GM18519 (cell line): ENCODE results near the gene NRBF2.
A peak's percentile ranks its signal among the peaks of the same experiment; 100 is the strongest.
"Not testable (repeated sequence)": the region's sequence is repeated elsewhere in the genome, so short reads cannot be mapped to it uniquely, and the experiment has no call there.

Experiments used
- ATAC-seq: cut with Tn5 transposase; IDR thresholded peaks from one replicate; pipeline ENCODE4 v1.9.1; 2021; ENCODE audit warnings: mild to moderate bottlenecking, moderate library complexity; ENCODE audit not compliant: unreplicated experiment, low FRiP score

NRBF2 gene

DNA sequence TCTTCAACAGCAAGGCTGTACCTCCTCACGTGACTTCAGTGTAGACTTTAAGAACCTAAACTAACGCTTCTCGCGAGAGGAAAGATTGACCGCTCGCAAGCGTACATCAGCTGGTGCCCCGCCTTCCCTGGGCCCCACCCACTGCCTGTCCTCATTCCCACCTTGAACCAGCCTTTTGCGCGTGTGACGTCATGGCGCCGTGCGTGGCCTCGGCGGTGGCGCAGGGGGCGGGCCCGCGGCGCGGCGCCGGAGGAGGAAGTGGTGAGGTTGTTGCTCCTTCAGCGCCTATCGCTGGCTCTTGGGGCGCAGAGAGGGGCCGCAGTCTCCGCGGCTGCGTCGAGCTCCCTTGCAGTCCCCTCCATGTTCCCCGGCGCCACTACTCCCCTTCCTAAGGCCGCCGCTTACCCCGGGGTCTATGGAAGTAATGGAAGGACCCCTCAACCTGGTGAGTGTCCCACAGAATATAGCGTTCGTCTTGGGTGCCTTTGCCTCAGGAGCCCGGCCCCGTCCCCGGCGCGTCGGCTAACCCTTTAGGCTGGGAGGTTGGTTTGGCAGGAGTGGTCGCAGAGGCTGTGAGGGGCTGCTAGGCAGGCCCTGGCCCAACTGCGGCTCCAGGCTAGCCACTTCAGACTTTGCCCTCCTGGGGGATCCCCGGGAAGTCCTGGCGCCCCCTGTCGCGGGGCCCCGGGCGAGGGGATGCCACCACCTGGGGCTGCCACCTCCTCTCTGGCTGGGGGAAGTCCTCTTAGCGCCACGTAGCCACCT, at the start of gene NRBF2:
NRBF2 (plus strand) TSS at position 273 of the 765 bp plus-strand sequence; CDS start at position 416, 143 bp downstream.
- peak; percentile 93 for ATAC-seq

DNA sequence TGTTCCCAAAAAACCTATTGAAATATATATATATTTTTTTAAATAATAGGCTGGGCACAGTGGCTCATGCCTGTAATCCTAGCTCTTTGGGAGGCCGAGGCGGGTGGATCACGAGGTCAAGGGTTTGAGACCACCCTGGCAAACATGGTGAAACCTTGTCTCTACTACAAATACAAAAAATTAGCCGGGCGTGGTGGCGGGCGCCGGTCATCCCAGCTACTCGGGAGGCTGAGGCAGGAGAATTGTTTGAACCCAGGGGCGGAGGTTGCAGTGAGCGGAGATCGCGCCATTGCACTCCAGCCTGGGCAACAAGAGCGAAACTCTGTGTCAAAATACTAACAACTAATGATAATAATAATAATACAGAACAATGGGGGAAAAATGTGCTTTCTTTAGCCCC, 49.7 kb upstream of the NRBF2 start:
- not testable (repeated sequence) for ATAC-seq

DNA sequence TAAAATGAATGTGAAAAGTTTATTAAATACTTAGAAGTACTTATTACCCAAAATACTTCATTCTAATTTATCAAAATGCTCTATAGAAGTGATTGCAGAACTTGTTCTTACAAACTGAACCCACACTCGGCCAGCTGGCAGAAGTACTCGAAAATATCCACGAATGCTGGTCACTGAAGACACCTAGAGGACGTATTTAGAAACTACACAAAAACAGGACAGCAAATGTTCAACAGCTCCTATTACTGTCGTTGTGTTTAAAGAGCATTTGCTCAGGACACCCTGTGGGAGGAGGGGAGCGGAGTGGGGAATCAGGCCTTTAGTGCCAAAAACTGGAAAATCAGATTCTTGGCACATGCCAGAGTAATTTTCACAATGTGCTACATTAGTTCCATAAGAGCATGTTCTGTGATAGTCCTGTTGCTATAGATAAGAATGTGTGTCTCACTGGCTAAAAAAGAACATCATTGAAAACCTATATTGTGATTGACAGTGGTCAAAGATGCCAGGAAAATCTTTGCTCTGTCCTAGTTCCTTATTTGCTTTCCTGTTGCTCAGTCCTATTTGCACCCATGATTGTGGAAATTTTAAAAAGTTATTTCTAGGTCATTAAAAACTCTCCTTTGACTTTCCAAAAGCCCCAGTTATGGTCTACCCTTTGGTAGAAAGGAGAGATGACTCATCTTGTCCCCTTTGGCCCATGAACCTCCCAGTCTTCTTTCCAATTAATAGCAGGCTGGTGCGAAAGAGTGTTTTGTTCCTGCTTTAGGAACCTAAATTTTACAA, 49.0 kb upstream of the NRBF2 start:
- peak; percentile 79 for ATAC-seq

DNA sequence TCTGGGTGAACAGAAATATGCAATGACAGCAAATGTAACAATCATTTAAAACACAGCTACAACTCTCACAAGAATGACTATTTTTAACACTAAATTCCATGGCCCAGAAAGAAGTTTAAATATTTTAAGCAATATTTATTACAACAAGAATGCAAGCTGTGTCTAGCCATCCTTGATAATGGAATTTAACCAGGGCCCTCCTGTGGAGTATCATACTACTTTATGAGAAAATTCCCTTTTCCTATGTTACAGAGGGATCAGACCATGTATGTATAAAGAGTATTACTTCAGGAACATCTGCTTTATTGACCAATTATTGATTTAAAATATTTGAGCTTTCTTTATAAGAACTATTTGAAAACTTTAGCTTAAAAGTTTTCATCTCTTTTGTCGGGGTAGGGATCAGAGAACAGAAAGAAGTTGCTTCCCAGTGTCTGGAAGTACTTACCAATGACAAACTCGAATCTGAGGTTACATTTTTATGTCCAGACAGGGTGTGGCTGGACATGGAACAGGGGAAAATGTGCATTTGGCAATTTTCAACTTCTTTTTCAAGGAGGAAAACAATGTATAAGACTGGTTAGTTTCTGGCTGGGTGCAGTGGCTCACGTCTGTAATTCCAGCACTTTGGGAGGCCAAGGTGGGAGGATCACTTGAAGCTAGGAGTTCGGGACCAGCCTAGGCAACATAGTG, 48.3 kb upstream of the NRBF2 start:
- ATAC-seq = no peak

DNA sequence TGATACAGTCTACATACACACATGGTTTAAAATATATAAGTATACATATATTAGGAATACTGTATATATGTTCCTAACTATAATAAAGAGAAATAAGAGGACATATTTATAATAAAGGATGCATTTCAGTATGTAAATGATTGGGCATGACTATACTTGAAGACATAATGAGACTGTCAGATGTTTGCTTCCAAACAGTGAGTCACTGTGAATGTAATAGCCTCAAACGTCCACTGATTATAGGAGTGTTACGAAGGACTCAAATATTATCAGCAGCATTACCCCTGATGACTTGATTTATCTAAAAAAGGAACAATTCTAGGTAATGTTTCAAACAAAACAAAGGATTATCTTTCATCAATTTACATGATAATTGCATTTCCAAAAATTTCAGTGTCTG, 39.9 kb upstream of the NRBF2 start:
- no peak for ATAC-seq

DNA sequence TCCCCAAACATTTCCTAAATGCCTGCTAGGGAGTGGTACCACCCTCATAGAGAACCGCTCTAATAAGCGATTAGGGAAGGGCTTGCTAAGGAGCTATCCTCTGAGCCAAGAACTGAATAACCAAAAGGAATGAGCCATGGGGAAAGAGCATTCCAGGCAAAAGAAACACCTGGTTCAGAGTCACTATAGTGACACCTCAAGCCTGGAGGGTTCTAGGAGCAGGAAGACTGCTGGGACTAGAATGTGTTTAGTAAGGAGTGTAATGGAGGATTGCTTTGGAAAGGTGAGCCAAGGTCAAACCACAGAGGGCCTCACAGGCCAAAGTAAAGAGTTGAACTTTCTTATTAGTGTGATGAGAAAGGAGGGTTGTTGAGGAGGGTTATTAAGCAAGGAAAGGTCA, 38.7 kb upstream of the NRBF2 start:
- ATAC-seq = no peak

DNA sequence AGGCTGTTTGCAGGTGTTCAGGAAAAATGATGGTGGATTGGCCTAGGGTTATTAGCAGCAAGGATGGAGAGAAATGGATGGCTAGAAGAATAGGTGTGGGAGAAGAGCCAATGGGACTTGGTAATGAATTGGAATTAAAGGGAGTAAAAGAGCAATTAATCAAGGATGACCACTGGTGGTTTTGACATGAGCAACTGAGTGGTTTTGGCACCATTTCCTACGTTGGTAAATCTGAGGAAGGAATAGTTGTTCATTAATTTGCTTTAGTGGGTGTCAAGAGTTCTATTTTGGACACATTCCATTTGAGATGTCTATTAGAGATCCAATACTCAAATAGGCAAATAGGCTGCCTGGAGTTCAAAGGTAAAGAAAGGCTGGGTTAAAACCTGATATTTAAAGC, 38.2 kb upstream of the NRBF2 start:
- ATAC-seq = no peak

DNA sequence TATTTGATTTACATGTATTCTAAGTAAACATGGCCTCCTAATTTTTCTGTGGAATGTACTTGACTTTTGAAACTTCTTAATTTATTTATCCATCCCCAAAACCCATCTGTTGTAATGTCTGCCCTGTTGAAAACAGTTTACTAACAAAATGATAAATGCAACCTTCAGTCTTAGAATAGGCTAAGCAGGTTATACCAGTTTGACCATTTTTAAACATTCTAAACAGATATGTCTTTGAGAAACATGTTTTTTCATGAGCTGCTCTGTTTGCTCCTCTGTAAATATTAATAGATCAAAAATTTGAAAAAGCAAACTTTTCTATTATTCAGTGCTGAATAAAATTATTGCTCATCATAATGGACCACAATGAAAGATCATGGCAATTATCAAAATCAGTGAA, 33.4 kb upstream of the NRBF2 start:
- ATAC-seq = no peak

DNA sequence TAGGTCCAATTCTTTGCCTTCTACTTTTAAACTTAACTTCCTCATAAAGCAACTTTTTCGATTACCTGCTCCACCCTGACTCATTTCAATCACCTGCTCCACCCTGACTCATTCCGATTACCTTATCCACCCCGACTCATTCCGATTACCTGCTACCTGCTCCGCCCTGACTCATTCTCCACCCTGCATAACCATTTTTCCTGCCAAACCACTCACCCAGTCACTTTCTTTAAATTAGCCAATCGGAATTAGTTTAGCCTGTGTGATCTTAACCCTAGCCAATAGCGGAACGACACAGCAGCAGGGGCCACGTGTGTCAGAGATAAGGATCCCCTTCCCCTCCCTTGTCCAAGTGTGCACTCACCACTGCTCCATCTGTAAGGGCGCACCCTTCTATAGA, 32.0 kb upstream of the NRBF2 start:
- ATAC-seq = not testable (repeated sequence)

DNA sequence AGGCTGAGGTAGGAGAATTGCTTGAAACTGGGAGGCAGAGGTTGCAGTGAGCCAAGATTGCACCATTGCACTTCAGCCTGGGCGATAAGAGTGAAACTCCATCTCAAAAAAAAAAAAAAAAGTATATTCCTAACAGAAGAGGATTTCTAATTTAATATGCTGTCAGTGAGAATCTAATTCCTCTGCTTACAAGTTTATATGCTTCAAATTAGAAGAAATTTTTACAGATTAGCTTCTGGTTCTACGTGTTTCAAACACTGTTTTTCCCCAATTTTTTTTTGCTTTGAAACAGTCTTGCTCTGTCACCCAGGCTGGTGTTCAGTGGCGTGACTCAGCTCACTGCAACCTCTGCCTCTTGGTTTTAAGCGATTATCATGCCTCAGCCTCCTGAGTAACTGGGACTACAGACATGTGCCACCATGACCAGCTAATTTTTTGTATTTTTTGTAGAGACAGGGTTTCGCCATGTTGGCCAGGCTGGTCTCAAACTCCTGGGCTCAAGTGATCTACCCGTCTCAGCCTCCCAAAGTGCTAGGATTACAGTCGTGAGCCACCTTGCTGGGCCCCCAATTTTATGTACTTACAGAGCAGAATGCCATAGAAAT, 30.7 kb upstream of the NRBF2 start:
- not testable (repeated sequence) for ATAC-seq

DNA sequence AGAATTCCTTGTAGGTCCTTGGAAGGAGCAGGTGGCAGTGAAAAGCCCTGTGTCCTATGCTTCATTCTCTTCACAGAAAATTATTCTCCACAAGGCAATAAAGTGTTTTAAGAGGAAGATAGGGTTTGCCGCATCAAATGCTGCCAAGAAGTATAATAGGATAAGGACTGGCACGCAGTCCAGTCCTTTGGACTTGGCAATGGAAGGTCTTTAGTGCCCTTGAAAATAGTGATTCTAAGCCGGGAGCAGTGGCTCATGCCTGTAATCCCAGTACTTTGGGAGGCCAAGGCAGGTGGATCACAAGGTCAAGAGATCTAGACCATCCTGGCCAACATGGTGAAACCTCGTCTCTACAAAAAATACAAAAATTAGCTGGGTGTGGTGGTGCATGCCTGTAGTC, 29.9 kb upstream of the NRBF2 start:
- ATAC-seq = not testable (repeated sequence)

DNA sequence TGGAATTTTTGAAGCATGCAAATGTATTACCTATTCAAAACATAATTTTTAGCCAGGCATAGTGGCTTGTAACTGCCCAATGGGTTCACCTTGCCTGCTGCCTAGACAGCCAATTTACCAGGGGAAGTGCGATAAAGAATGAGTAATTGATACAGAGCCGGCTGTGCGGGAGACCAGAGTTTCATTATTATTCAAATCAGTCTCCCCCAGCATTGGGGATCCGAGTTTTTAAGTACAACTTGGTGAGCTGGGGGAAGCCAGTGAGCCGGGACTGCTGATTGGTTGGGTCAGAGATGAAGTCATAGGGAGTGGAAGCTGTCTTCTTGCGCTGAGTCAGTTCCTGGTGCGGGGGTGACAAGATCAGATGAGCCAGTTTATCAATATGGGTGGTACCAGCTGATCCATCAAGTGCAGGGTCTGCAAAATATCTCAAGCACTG, 29.1 kb upstream of the NRBF2 start:
- no peak for ATAC-seq

DNA sequence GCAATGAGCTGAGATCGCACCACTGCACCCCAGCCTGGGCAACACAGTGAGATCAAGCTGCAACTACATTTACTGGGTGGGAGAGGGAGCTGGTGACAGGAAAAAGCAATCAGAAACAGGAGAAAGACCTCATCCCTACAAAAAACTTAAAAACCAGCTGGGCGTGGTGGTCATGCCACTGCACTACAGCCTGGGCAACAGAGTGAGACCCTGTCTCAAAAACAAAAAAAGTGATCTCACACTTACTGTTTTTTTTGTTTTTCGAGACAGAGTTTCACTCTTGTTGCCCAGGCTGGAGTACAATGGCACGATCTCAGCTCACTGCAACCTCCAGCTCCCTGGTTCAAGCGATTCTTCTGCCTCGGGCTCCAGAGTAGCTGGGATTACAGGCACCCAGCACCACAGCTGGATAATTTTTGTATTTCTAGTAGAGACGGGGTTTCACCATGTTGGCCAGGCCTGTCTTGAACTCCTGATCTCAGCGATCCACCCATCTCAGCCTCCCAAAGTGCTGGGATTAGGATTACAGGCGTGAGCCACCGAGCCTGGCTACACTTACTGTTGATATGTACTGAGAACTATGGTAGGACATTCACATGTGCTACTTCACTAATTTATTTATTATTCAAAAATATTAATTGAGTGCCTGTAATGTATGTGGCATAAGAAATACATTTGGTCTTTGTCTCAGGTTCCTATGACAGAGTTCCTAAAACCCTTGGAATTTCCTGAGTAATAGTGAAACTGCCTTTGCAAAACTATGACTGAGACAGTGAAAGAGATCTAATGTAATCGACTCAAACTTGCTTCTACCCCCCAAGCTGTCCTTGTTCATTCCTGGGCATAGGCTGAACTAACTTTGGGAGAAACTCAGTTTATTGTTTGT, 27.7 kb upstream of the NRBF2 start:
- no peak for ATAC-seq

DNA sequence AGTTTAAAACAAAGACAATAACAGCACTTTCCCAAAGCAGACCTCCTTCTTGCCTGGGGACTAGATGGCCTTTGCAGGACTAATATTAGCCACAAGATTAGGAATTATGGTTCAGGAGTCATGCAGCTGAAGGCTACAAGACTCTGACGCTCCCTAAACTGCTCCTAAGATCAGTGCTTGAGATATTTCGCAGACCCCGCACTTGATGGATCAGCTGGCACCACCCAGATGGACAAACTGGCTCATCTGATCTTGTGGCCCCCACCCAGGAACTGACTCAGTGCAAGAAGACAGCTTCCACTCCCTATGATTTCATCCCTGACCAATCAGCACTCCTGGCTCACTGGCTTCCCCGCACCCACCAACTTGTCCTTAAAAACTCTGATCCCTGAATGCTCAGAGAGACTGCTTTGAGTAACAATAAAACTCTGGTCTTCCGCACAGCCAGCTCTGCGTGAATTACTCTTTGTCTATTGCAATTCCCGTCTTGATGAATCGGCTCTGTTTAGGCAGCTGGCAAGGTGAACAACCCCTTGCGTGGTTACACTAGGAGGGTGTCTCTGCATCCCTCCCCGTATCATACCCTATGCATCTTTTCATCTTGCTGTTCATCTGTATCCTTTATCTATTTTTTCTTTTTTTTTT, 26.9 kb upstream of the NRBF2 start:
- no peak for ATAC-seq

DNA sequence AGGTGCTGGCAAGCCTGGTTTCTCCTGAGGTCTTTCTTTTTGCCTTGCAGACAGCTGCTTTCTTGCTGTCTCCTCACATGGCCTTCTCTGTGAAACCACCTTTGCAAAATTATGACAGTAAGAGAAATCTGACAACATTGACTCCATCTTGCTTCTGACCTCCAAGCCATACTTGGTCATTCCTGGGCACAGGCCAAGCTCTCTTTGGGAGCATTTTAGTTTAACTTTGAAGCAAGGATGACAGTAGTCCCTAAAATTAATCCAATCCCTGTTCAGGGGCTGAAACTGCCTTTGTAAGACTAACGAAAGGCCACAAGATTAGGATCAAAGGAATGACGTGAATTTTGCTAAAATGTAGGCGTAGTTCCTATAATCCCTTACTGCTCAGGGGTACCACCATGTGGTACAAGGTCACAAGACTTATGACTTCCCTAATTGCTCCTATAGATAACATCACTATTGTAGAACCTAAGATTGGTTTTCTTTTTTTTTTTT, 25.1 kb upstream of the NRBF2 start:
- no peak for ATAC-seq

DNA sequence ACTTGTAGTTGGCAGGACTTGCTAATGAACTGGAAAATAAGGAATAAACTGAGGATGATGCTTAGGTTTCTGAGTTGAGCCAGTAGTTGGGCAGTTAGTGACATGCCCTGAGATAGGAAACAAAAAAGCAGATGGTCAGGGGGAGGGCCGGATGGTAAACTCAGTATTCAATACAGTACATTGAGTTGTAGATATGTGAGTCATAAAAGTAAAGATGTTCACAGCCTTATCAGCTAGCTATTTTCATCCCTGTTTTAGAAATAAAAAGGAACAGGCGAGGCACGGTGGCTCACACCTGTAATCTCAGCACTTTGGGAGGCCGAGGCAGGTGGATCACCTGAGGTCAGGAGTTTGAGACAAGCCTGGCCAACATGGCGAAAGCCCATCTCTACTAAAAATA, 22.2 kb upstream of the NRBF2 start:
- no peak for ATAC-seq

DNA sequence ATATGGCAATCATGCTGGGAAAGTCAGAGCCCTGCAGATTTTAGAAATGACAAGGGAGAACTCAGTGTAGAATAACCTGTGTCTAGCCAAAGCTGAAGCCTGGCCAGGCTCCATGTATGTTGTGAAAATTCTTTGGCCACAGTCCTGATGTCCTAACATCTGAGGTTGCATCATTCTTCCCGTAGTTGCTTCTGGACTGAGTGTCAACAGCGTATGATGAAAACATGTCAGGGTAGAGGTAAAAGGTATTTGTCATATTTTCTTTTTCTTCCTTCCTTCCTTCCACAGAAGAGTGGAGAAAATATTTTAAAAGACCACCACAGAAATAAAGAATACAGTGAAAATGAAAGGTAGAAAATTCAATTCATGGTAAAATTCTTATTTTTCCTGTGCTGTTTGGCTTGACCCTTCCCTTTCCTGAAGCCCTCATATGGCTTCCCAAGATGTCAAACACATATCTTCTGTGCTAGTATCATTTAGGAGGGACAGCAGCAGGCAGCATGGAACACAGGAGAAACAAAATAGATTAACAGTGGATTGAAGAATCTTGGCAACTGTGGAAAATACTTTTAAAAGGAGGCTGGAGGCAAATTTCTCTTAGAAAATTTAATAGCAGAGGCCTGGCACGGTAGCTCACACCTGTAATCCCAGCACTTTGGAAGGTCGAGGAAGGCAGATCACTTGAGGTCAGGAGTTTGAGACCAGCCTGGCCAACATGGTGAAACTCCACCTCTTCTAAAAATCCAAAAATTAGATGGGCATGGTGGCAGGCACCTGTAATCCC, 18.9 kb upstream of the NRBF2 start:
- no peak for ATAC-seq

DNA sequence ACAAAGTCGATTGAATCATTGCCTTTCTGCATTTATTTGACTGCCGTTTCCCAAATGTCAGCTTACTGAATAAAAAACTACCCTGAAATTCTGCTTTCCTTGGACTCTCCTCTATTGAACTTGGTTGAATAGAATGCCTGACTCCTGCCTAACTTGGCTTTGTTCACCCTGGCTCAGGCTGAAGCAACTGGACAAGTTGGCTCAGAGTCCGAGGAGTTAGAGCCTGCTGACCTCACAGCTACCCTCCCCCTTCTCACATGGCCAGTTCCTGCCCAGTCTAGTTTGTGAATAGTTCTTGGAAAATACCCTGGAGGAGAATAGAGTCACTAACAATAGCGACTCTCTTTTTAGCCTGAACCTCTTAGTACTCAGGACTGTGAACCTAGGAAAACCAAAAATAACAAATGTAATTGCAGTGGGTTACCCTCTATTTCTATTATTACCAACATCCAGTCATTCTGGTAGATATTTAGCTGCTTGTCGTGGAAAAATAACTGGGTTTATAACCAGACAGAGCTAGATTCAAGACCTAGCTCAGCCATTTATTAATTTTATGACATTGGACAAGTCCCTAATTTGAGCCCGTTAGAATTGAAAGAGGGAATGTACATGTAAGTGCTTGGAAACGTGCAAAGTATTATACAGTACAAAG, 17.3 kb upstream of the NRBF2 start:
- ATAC-seq = no peak
